Activated CD4-positive, alpha-beta T cell treated with anti-CD3 and anti-CD28 coated beads, Interleukin-2, amount 10 ng/mL, durations not matched to agents 7 days and 5 days (primary cell): ENCODE data around the gene OR2A2. TPM values are rescaled to one million over a fixed set of nuclear protein-coding genes. Genes with fewer than 3 reads are reported as not detected.

Source experiments
- CTCF ChIA-PET: fragments of 350-600 bp; sonication (Branson Sonifier 250); formaldehyde crosslinking; loops from one replicate; lab custom pipeline; 2021; ENCODE audit warnings: antibody characterized with exemption; lab: Charles Lee
- POLR2A ChIA-PET: fragments of 350-600 bp; sonication (Branson Sonifier 250); formaldehyde crosslinking; loops from one replicate; lab custom pipeline; 2021; ENCODE audit warnings: antibody characterized with exemption; lab: Charles Lee
- DNase-seq: peaks from one replicate; pipeline ENCODE4 v3.0.0-alpha.2; 2020
- H3K27ac Mint-ChIP-seq: one replicate; pipeline ENCODE4 v1.8.0; 2021; ENCODE audit warnings: mild to moderate bottlenecking, moderate library complexity, mixed read lengths
- H3K27me3 Mint-ChIP-seq: one replicate; pipeline ENCODE4 v1.8.0; 2021; ENCODE audit warnings: mixed read lengths
- H3K36me3 Mint-ChIP-seq: one replicate; pipeline ENCODE4 v1.8.0; 2021; ENCODE audit warnings: low read depth, mixed read lengths
- H3K4me1 Mint-ChIP-seq: one replicate; pipeline ENCODE4 v1.8.0; 2021; ENCODE audit warnings: mixed read lengths
- H3K4me3 Mint-ChIP-seq: one replicate; pipeline ENCODE4 v1.8.0; 2021; ENCODE audit warnings: mild to moderate bottlenecking, moderate library complexity, mixed read lengths
- H3K9me3 Mint-ChIP-seq: one replicate; pipeline ENCODE4 v1.8.0; 2021; ENCODE audit warnings: mixed read lengths
- total RNA-seq, 2 experiments: library from RNA; stranded (reverse); gene quantifications; one replicate each; pipeline ENCODE4 v1.2.3, GENCODE V29; 2021

OR2A2 gene, protein sequence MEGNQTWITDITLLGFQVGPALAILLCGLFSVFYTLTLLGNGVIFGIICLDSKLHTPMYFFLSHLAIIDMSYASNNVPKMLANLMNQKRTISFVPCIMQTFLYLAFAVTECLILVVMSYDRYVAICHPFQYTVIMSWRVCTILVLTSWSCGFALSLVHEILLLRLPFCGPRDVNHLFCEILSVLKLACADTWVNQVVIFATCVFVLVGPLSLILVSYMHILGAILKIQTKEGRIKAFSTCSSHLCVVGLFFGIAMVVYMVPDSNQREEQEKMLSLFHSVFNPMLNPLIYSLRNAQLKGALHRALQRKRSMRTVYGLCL
- not detected for total RNA-seq

DNA sequence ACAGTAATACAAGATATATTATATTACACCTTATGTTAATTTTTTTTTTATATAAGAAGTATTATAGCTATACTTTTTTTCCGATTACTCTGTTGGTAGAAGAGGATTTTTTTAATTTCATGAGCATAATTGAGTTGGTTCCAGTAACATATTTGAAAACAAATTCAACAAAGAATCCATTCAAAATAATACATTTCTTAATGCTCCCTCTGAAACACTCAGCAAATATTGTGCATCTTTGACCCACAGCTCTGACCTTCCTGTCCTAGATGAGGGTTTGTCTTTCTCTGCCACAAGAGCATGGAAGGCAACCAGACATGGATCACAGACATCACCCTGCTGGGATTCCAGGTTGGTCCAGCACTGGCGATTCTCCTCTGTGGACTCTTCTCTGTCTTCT, at the start of gene OR2A2:
Gene OR2A2, plus strand, starts transcription at position 301 of the 400 bp plus-strand sequence. Its CDS starts 0 bp downstream, at position 301.
- no peak for DNase-seq
- ChIA-PET CTCF (no interaction called here), POLR2A (no interaction called here)
- Mint-ChIP-seq H3K27me3 (peaks cover 11% of the 10 kb centered on the region), H3K27ac (no peak within 1 kb of the TSS), H3K9me3 (no peaks in the 10 kb centered on the region), H3K4me3 (no peak within 1 kb of the TSS), H3K4me1 (no peaks in the 10 kb centered on the region), H3K36me3 (no peaks in the 10 kb centered on the region)

DNA sequence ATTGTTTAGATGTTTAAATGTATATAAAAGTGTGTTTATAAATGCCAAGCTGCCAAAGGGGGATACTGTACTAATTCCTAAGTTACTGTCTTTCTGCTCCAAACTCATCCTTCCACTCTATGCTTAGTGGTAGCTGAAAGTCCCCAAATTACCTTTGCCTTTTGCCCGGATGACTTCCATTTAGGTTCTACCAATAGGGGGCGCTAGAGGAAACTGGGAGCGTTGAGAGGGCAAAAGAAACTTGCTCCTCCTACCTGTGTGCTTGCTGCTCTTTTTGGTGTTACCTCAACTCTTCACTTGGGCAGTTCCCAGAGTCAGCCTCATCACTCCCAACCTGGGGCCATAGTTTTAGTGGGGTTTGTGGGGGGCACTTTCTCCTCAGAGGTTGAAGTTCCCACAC, 45.7 kb upstream of the OR2A2 start:
- CTCF ChIA-PET, result interaction anchor here (1.4 kb wide), 1 partner anchor 64 kb away, joined by 3 read pairs; no protein-coding TSS in a partner anchor
- Mint-ChIP-seq H3K4me1 (no peaks in the 10 kb centered on the region), H3K36me3 (no peaks in the 10 kb centered on the region), H3K27ac (no peak overlapping the region), H3K9me3 (no peaks in the 10 kb centered on the region), H3K4me3 (no peak overlapping the region), H3K27me3 (peaks cover 23% of the 10 kb centered on the region)
- no peak for DNase-seq
- POLR2A ChIA-PET, result no interaction called here

DNA sequence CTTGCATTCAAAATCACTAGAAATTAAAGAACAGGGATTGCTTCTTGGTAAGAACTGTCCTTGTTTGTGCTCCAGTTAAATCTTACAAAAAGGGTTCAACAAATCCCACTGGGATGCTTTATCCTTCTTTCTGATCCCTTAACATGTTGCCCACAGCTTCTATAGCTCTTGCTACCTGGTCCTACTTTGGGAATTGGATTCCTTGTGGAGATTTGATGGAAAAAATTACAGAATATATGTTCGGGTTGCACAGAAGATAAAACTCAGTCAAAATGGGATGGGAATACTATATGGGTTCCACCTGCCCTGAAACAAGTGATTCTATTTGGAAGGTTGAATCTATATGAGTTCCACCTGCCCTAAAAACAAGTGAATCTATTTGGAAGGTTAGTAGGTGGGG, 39.9 kb upstream of the OR2A2 start, which contains the start of gene OR2A25:
Gene OR2A25, plus strand, starts transcription at position 301 of the 400 bp plus-strand sequence. CDS start 4,409 bp downstream, outside the sequence.
- ChIA-PET POLR2A (no interaction called here), CTCF (no interaction called here)
- H3K36me3 Mint-ChIP-seq, result no peaks in the 10 kb centered on the region
- H3K4me1 Mint-ChIP-seq, result no peaks in the 10 kb centered on the region
- DNase-seq, result no peak
- no peak within 1 kb of the TSS for H3K4me3 Mint-ChIP-seq
- H3K27ac Mint-ChIP-seq, result no peak within 1 kb of the TSS
- no peaks in the 10 kb centered on the region for H3K9me3 Mint-ChIP-seq
- H3K27me3 Mint-ChIP-seq, result peaks cover 27% of the 10 kb centered on the region

DNA sequence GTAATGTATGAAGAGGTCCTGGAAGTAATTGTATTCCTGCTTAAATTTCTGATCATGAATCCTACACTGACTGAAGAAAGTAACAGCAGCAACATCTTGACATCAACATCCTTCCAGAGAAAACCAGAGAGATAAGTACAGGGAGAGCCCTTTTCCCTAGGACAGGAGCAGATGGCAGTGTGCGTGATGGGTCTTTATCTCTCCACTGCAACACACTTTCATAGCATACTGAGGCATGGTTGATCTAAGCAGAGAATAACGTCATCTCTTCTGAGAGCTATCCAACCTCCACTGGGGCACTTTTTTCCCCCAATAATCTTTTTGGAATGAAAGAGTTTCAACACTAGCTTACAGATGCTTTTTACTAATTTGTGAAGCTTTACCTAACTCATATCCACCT, 39.4 kb upstream of the OR2A2 start:
- no peaks in the 10 kb centered on the region for H3K9me3 Mint-ChIP-seq
- H3K27ac Mint-ChIP-seq, result no peak overlapping the region
- H3K27me3 Mint-ChIP-seq, result peaks cover 25% of the 10 kb centered on the region
- no peaks in the 10 kb centered on the region for H3K36me3 Mint-ChIP-seq
- POLR2A ChIA-PET, result no interaction called here
- no peak overlapping the region for H3K4me3 Mint-ChIP-seq
- CTCF ChIA-PET, result no interaction called here
- H3K4me1 Mint-ChIP-seq, result no peaks in the 10 kb centered on the region
- no peak for DNase-seq

DNA sequence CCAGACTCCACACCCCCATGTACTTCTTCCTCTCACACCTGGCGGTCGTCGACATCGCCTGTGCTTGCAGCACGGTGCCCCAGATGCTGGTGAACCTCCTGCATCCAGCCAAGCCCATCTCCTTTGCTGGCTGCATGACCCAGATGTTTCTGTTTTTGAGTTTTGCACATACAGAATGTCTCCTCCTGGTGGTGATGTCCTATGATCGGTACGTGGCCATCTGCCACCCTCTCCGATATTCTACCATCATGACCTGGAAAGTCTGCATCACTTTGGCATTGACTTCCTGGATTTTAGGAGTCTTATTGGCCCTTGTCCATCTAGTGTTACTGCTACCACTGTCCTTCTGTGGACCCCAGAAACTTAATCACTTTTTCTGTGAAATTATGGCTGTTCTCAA, 35.0 kb upstream of the OR2A2 start:
- ChIA-PET POLR2A (no interaction called here), CTCF (no interaction called here)
- H3K27ac Mint-ChIP-seq, result no peak overlapping the region
- H3K27me3 Mint-ChIP-seq, result peaks cover 3% of the 10 kb centered on the region
- H3K9me3 Mint-ChIP-seq, result no peaks in the 10 kb centered on the region
- DNase-seq, result no peak
- no peak overlapping the region for H3K4me3 Mint-ChIP-seq
- no peaks in the 10 kb centered on the region for H3K4me1 Mint-ChIP-seq
- no peaks in the 10 kb centered on the region for H3K36me3 Mint-ChIP-seq

DNA sequence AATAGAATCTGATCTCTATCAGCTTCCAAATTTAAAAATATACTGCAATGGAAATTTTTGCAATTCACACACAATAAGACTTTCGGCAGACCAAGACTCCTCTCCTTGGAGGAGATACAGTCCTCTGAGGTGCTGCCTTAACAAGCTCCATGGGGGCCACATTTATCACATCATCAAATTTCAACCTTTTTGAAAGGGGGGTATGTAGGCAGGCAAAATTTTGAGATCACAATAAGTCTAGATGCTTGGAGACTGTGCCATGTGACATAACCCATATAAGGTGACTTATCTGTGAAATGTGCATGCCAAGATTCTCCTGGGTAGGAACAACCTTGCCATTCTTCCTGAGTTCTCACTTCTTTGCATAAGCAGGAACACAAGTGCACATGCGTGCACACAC, 23.4 kb upstream of the OR2A2 start, which contains the start of gene OR2A12:
Gene OR2A12, plus strand, starts transcription at position 301 of the 400 bp plus-strand sequence. CDS start 8,830 bp downstream, outside the sequence.
- POLR2A ChIA-PET, result no interaction called here
- Mint-ChIP-seq H3K4me3 (no peak within 1 kb of the TSS), H3K36me3 (no peaks in the 10 kb centered on the region), H3K9me3 (no peaks in the 10 kb centered on the region), H3K4me1 (no peaks in the 10 kb centered on the region), H3K27me3 (no peaks in the 10 kb centered on the region), H3K27ac (no peak within 1 kb of the TSS)
- no peak for DNase-seq
- CTCF ChIA-PET, result no interaction called here

DNA sequence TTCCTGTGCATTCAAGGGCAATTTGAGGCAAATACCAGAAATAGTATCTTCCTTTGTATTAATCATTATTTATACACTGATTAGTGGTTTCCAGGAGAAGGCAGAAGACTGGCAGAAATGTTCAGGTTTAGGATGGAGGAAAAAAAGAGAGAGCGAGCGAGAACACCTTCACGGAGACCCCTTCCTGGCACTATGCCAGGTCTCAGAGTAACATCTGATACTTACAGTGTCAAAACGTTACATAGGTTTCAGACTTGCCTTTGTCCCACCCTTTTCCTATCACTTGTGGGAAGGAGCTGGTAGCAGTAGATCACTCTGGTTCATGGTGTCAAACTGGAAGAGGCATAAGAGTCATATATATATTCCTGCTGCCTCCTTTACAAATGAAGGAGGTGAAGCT, 22.7 kb upstream of the OR2A2 start:
- Mint-ChIP-seq H3K9me3 (peaks cover 2% of the 10 kb centered on the region), H3K4me1 (no peaks in the 10 kb centered on the region), H3K27ac (no peak overlapping the region), H3K36me3 (no peaks in the 10 kb centered on the region), H3K4me3 (no peak overlapping the region), H3K27me3 (peaks cover under 1% of the 10 kb centered on the region)
- ChIA-PET CTCF (no interaction called here), POLR2A (no interaction called here)
- no peak for DNase-seq

DNA sequence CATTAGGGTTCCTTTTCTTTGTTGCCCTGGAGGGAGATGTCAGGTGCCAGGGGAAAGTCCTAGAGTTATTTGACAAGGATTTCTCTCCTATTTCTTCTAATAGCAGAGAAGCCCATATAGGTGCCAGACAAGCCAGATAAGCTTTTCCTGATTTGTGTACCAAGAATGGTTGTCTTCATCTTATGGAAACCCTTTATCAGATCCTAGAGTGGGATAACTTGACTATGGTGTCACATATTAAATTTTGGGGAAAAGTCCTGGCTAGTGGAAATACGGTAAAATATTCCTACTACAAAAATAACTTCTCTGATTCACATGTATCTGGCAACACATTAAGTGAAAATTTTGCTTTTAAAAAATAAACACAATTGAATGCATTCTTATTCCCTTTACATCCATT, 22.2 kb upstream of the OR2A2 start:
- no peak for DNase-seq
- H3K9me3 Mint-ChIP-seq, result peaks cover 2% of the 10 kb centered on the region
- ChIA-PET POLR2A (no interaction called here), CTCF (no interaction called here)
- no peaks in the 10 kb centered on the region for H3K36me3 Mint-ChIP-seq
- peaks cover 5% of the 10 kb centered on the region for H3K27me3 Mint-ChIP-seq
- H3K4me1 Mint-ChIP-seq, result no peaks in the 10 kb centered on the region
- H3K4me3 Mint-ChIP-seq, result no peak overlapping the region
- H3K27ac Mint-ChIP-seq, result no peak overlapping the region

DNA sequence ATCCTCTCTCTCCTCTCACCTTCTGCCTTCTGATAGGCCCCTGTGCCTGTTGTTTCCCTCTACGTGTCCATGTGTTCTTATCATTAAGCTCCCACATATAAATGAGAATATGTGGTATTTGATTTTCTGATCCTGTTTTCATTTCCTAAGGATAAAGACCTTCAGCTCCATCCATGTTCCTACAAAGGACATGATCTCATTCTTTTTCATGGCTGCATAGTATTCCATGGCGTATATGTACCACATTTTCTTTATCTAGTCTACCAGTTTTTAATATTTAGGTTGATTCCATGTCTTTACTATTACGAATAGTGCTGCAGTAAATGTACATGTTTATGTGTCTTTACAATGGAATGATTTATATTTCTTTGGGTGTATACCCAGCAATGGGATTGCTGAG, 18.7 kb upstream of the OR2A2 start:
- H3K27me3 Mint-ChIP-seq, result peaks cover 5% of the 10 kb centered on the region
- no peak overlapping the region for H3K27ac Mint-ChIP-seq
- CTCF ChIA-PET, result no interaction called here

DNA sequence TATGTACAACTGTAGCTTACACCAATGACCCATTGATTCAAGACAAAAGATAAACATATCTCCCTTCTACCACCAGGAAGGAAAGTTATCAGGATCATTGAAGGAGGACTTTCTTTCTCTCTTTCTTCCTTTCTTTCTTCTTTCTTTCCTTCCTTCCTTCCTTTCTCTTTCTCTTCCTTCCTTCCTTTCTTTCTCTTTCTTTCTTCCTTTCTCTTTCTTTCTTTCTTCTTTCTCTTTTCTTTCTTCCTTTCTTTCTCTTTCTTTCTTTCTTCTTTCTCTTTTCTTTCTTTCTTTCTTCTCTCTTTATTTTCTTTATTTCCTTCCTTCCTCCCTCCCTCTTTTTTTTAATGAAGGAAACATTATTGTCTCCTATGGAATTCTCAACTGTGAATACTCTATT, 10.6 kb upstream of the OR2A2 start:
- POLR2A ChIA-PET, result no interaction called here
- H3K4me1 Mint-ChIP-seq, result peaks cover 1% of the 10 kb centered on the region
- H3K9me3 Mint-ChIP-seq, result no peaks in the 10 kb centered on the region
- H3K27ac Mint-ChIP-seq, result no peak overlapping the region
- CTCF ChIA-PET, result no interaction called here
- H3K4me3 Mint-ChIP-seq, result no peak overlapping the region
- DNase-seq, result no peak
- no peaks in the 10 kb centered on the region for H3K36me3 Mint-ChIP-seq
- no peaks in the 10 kb centered on the region for H3K27me3 Mint-ChIP-seq

More for the DNA sequence above, 18.7 kb upstream of the OR2A2 start:
- no peak for DNase-seq
- peaks cover 2% of the 10 kb centered on the region for H3K9me3 Mint-ChIP-seq
- H3K36me3 Mint-ChIP-seq, result no peaks in the 10 kb centered on the region
- no peaks in the 10 kb centered on the region for H3K4me1 Mint-ChIP-seq
- no peak overlapping the region for H3K4me3 Mint-ChIP-seq
- POLR2A ChIA-PET, result no interaction called here

DNA sequence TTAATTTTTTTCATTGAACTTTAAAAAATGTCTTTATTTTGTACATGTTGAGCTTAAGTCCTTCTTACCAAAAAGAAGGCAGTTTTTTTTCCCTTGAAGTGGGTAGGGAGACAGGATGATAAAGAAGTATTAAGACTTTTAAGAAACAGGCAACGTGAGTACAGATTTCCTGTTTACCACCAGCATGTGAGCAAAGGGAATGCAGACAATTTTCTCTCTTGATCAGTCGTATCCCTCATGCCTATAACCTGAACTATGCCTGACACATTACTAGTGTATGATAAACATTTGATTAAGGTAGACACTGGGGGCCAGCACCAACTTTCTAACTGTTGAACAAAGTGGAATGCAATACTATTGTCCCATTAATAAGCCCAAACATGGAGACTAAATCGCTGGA, 8.8 kb upstream of the OR2A2 start:
- Mint-ChIP-seq H3K27me3 (peaks cover 2% of the 10 kb centered on the region), H3K27ac (no peak overlapping the region), H3K9me3 (no peaks in the 10 kb centered on the region), H3K36me3 (no peaks in the 10 kb centered on the region), H3K4me1 (peaks cover 1% of the 10 kb centered on the region), H3K4me3 (no peak overlapping the region)
- POLR2A ChIA-PET, result no interaction called here
- CTCF ChIA-PET, result no interaction called here
- DNase-seq, result no peak

DNA sequence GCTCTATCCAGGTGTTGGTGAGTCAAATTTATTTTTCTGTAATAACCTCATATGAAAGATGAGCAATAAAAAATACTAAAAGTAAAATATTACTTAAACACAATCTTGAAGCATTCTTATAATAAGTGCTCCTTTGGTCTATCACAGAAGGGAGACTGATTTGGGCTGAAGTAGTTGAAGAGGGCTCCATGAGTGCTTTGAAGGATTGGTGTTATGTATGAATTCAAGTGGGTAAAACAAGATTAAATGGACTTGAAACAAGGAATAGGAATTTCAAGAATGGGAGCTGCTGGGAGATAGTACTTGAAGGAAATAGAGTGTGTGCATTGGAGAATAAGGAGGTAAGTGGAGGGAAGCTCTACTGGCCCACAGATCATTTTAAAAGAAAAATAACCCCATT, 7.3 kb upstream of the OR2A2 start:
- peaks cover 1% of the 10 kb centered on the region for H3K4me1 Mint-ChIP-seq
- no peak overlapping the region for H3K27ac Mint-ChIP-seq
- ChIA-PET POLR2A (no interaction called here), CTCF (no interaction called here)
- no peak for DNase-seq
- no peak overlapping the region for H3K4me3 Mint-ChIP-seq
- peaks cover 2% of the 10 kb centered on the region for H3K27me3 Mint-ChIP-seq
- no peaks in the 10 kb centered on the region for H3K9me3 Mint-ChIP-seq
- H3K36me3 Mint-ChIP-seq, result no peaks in the 10 kb centered on the region

DNA sequence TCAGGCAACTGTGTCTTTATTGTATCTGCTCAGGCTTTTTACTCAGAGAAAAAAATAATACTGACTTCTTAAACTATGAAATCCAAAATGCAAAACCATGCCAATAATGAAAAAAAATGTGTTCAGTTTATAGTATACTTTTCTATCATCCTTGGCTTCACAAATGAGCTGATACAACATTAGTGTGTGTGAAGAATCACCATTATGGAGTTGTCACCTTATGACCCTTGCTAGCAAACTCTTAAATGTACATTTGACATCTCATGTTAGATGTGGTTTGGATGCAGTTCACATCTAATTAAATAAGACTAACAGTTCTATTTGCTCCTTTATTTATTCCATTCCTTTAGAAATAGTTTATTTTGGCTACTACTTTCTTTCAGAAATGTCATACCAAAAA, 4.2 kb upstream of the OR2A2 start:
- no peak overlapping the region for H3K4me3 Mint-ChIP-seq
- DNase-seq, result no peak
- no peaks in the 10 kb centered on the region for H3K9me3 Mint-ChIP-seq
- H3K4me1 Mint-ChIP-seq, result peaks cover 1% of the 10 kb centered on the region
- no peaks in the 10 kb centered on the region for H3K36me3 Mint-ChIP-seq
- CTCF ChIA-PET, result interaction anchor here (0.5 kb wide), 1 partner anchor 1537 kb away, joined by 3 read pairs; no protein-coding TSS in a partner anchor
- POLR2A ChIA-PET, result no interaction called here
- H3K27ac Mint-ChIP-seq, result no peak overlapping the region
- peaks cover 2% of the 10 kb centered on the region for H3K27me3 Mint-ChIP-seq

DNA sequence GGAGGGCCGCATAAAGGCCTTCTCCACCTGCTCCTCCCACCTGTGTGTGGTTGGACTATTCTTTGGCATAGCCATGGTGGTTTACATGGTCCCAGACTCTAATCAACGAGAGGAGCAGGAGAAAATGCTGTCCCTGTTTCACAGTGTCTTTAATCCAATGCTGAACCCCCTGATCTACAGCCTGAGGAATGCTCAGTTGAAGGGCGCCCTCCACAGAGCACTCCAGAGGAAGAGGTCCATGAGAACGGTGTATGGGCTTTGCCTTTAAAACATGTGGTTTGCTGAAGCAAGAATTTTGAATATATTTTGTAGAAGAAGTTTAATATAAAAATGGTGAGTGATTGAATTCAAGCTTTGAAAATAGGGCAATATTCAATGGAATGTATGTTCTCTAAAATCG, 889 bp downstream of the OR2A2 start:
- H3K4me1 Mint-ChIP-seq, result no peaks in the 10 kb centered on the region
- peaks cover 9% of the 10 kb centered on the region for H3K27me3 Mint-ChIP-seq
- no peak for DNase-seq
- no peak overlapping the region for H3K4me3 Mint-ChIP-seq
- POLR2A ChIA-PET, result no interaction called here
- H3K9me3 Mint-ChIP-seq, result no peaks in the 10 kb centered on the region
- CTCF ChIA-PET, result no interaction called here
- H3K27ac Mint-ChIP-seq, result no peak overlapping the region
- no peaks in the 10 kb centered on the region for H3K36me3 Mint-ChIP-seq
